ENCODE results near the gene CD177.

GRCh38 chr19:43354305-43354627 is 780 bp downstream of the CD177 start:
- no peak for TF ChIP-seq REST (IDR thresholded peaks at IDR 0.05; ENCODE audit: insufficient read depth in 1 of 2, low read depth in 2 of 2, low read length in 2 of 2)
- no peak for TF ChIP-seq TAF1 (IDR thresholded peaks at IDR 0.05; ENCODE audit: borderline replicate concordance, insufficient read depth, low read length)
- no peak for TF ChIP-seq POLR2AphosphoS5 (IDR thresholded peaks at IDR 0.05; ENCODE audit: low read depth, low read length)
- TF ChIP-seq SIN3A (IDR thresholded peaks at IDR 0.05; ENCODE audit: borderline replicate concordance, insufficient read depth, low read length), result no peak
- TF ChIP-seq FOXP2 (optimal IDR thresholded peaks at IDR 0.05; ENCODE audit: borderline replicate concordance, extremely low read depth, extremely low read length, insufficient read depth), result no peak
